IMR-90 (cell line): ENCODE measurements around the gene LRRTM4. TPM values are rescaled to one million over a fixed set of nuclear protein-coding genes. Genes with fewer than 3 reads are reported as not detected.

Experiments used
- ATAC-seq: fragments of 200-7000 bp; cut with Tn5 transposase; 2 replicates; pipeline ENCODE4 v1.9.1; 2020; ENCODE audit warnings: low read depth, mild to moderate bottlenecking, moderate library complexity
- BruUV-seq: library from RNA; stranded (reverse); fragments of 400-500 nt; replicated peaks from 2 replicates; lab custom pipeline; 2021; lab: Mats Ljungman, UMichigan
- CTCF ChIA-PET: fragments of 300-600 bp; formaldehyde crosslinking; extraction: SDS; loops from one replicate; lab custom pipeline; 2021; ENCODE audit warnings: antibody characterized with exemption; lab: Yijun Ruan, JAX
- POLR2A ChIA-PET: fragments of 300-600 bp; sonication (Branson Sonifier 250); formaldehyde crosslinking; loops from one replicate; lab custom pipeline; 2022; ENCODE audit warnings: antibody characterized with exemption; ENCODE audit not compliant: unreplicated experiment; lab: Charles Lee
- DNase-seq: peaks from one replicate; pipeline ENCODE4 v3.0.0; 2013
- H2AFZ ChIP-seq: replicated peaks from 2 replicates; pipeline ENCODE3; 2013; ENCODE audit warnings: low read length, mild to moderate bottlenecking; ENCODE audit not compliant: poor library complexity
- H2AK5ac ChIP-seq: 2 replicates; pipeline ENCODE4 v1.6.1; 2013; ENCODE audit warnings: low read depth, low read length, inconsistent platforms
- H2AK9ac ChIP-seq: replicated peaks from 2 replicates; pipeline ENCODE3; 2013; ENCODE audit warnings: mild to moderate bottlenecking, low read depth, low read length, moderate library complexity; ENCODE audit not compliant: poor library complexity
- H2BK120ac ChIP-seq: 2 replicates; pipeline ENCODE4 v1.6.1; 2013; ENCODE audit warnings: low read depth, low read length, inconsistent platforms
- H2BK15ac ChIP-seq: 3 replicates; pipeline ENCODE4 v1.6.1; 2013; ENCODE audit warnings: low read depth, low read length, inconsistent platforms
- H2BK20ac ChIP-seq: 2 replicates; pipeline ENCODE4 v1.6.1; 2013; ENCODE audit warnings: low read depth, mild to moderate bottlenecking, inconsistent platforms, low read length, moderate library complexity
- H2BK5ac ChIP-seq: 2 replicates; pipeline ENCODE4 v1.6.1; 2013; ENCODE audit warnings: mild to moderate bottlenecking, low read depth, low read length, inconsistent platforms; ENCODE audit not compliant: poor library complexity, severe bottlenecking
- H3K14ac ChIP-seq: replicated peaks from 2 replicates; pipeline ENCODE4 v1.6.1; 2013; ENCODE audit warnings: low read depth, low read length, inconsistent platforms
- H3K18ac ChIP-seq: 2 replicates; pipeline ENCODE4 v1.6.1; 2013; ENCODE audit warnings: low read depth, low read length, control low read depth
- H3K23ac ChIP-seq: 2 replicates; pipeline ENCODE4 v1.6.1; 2013; ENCODE audit warnings: low read depth, low read length, inconsistent platforms
- H3K27ac ChIP-seq: 2 replicates; pipeline ENCODE4 v1.5.1; 2013; ENCODE audit warnings: mild to moderate bottlenecking, control low read depth, low read length; ENCODE audit not compliant: insufficient read depth
- H3K27me3 ChIP-seq: 2 replicates; pipeline ENCODE4 v1.6.1; 2013; ENCODE audit warnings: low read length; ENCODE audit not compliant: control insufficient read depth, insufficient read depth
- H3K36me3 ChIP-seq: 2 replicates; pipeline ENCODE4 v1.6.1; 2013; ENCODE audit warnings: low read length, mixed read lengths; ENCODE audit not compliant: control insufficient read depth, insufficient read depth
- H3K4ac ChIP-seq: 2 replicates; pipeline ENCODE4 v1.6.1; 2013; ENCODE audit warnings: low read depth, low read length, inconsistent platforms
- H3K4me1 ChIP-seq: 2 replicates; pipeline ENCODE4 v1.6.1; 2013; ENCODE audit warnings: low read length, mixed read lengths; ENCODE audit not compliant: control insufficient read depth, insufficient read depth
- H3K4me2 ChIP-seq: 2 replicates; pipeline ENCODE4 v1.6.1; 2013; ENCODE audit warnings: low read depth, mild to moderate bottlenecking, control low read depth, low read length, moderate library complexity
- H3K4me3 ChIP-seq: 2 replicates; pipeline ENCODE4 v1.5.1; 2013; ENCODE audit warnings: low read depth, mild to moderate bottlenecking, control low read depth, low read length, moderate library complexity; ENCODE audit not compliant: insufficient read depth
- H3K56ac ChIP-seq: 2 replicates; pipeline ENCODE4 v1.6.1; 2013; ENCODE audit warnings: low read length, inconsistent platforms; ENCODE audit not compliant: insufficient read depth; ENCODE audit errors: extremely low read depth
- H3K79me1 ChIP-seq, 2 experiments: 2 replicates each; pipeline ENCODE4 v1.6.1; 2013; ENCODE audit warnings: low read length in 2 of 2, inconsistent platforms in 1 of 2, low read depth in 1 of 2
- H3K9ac ChIP-seq: 2 replicates; pipeline ENCODE4 v1.6.1; 2013; ENCODE audit warnings: low read depth, low read length, control low read depth
- H3K9me1 ChIP-seq: 2 replicates; pipeline ENCODE4 v1.6.1; 2013; ENCODE audit warnings: low read length, inconsistent platforms; ENCODE audit not compliant: insufficient read depth
- H3K9me3 ChIP-seq: 2 replicates; pipeline ENCODE4 v1.6.1; 2013; ENCODE audit warnings: low read length; ENCODE audit not compliant: control insufficient read depth, insufficient read depth
- H4K20me1 ChIP-seq: 2 replicates; pipeline ENCODE4 v1.6.1; 2013; ENCODE audit warnings: low read length, inconsistent platforms; ENCODE audit not compliant: insufficient read depth
- H4K5ac ChIP-seq: 2 replicates; pipeline ENCODE4 v1.6.1; 2013; ENCODE audit warnings: mild to moderate bottlenecking, low read depth, low read length, control low read depth
- H4K8ac ChIP-seq, 2 experiments: 2 replicates each; pipeline ENCODE4 v1.6.1; 2013; ENCODE audit warnings: low read depth in 2 of 2, low read length in 2 of 2, control low read depth in 1 of 2, inconsistent platforms in 1 of 2
- H4K91ac ChIP-seq: 2 replicates; pipeline ENCODE4 v1.6.1; 2013; ENCODE audit warnings: low read depth, low read length, inconsistent platforms; ENCODE audit not compliant: insufficient read depth
- BHLHE40 ChIP-seq: fragments of 150-350 bp; IDR thresholded peaks from 2 replicates; pipeline ENCODE4 v1.6.1; 2016; ENCODE audit warnings: mild to moderate bottlenecking, low read depth, low read length
- CHD1 ChIP-seq: IDR thresholded peaks from 2 replicates; pipeline ENCODE4 v1.6.1; 2012; ENCODE audit warnings: low read depth, low read length, improper control_type of control experiment
- FOS ChIP-seq: fragments of 150-350 bp; IDR thresholded peaks from 2 replicates; pipeline ENCODE4 v1.6.1; 2016; ENCODE audit warnings: low read depth, low read length
- MAFK ChIP-seq: IDR thresholded peaks from 2 replicates; pipeline ENCODE4 v1.6.1; 2012; ENCODE audit warnings: low read depth, low read length, improper control_type of control experiment
- MAZ ChIP-seq: IDR thresholded peaks from 2 replicates; pipeline ENCODE4 v1.6.1; 2012; ENCODE audit warnings: low read depth, mild to moderate bottlenecking, low read length, improper control_type of control experiment, moderate library complexity, borderline replicate concordance
- MXI1 ChIP-seq: IDR thresholded peaks from 2 replicates; pipeline ENCODE4 v1.6.1; 2012; ENCODE audit warnings: low read depth, mild to moderate bottlenecking, low read length, moderate library complexity, borderline replicate concordance
- POLR2A ChIP-seq: IDR thresholded peaks from 2 replicates; pipeline ENCODE4 v1.6.1; 2012; ENCODE audit warnings: mild to moderate bottlenecking, low read depth, low read length
- RAD21 ChIP-seq: IDR thresholded peaks from 2 replicates; pipeline ENCODE4 v1.6.1; 2012; ENCODE audit warnings: low read length, improper control_type of control experiment
- RCOR1 ChIP-seq: IDR thresholded peaks from 2 replicates; pipeline ENCODE4 v1.6.1; 2012; ENCODE audit warnings: mild to moderate bottlenecking, low read length, improper control_type of control experiment; ENCODE audit not compliant: insufficient replicate concordance
- RFX5 ChIP-seq: IDR thresholded peaks from 2 replicates; pipeline ENCODE4 v1.8.0; 2012; ENCODE audit warnings: low read depth, mild to moderate bottlenecking, low read length, moderate library complexity
- SMC3 ChIP-seq: fragments of 150-350 bp; IDR thresholded peaks from 2 replicates; pipeline ENCODE4 v1.6.1; 2016; ENCODE audit warnings: low read depth, mild to moderate bottlenecking, antibody characterized with exemption, low read length, moderate library complexity
- WGBS, 2 experiments: methylation state at CpG; one replicate each; pipeline versions ENCODE4 v1.1.5 to v1.1.7; 2013; ENCODE audit warnings: missing lambda C conversion rate in 2 of 2; ENCODE audit not compliant: insufficient read length in 1 of 2; ENCODE audit errors: extremely low coverage in 2 of 2; 5-methylcytosine and 5-hydroxymethylcytosine counted together
- dilution Hi-C: fragments of 300-500 bp; cut with HindIII; formaldehyde crosslinking; loops from one replicate; pipeline ENCODE4 v1.14.3; 2018; ENCODE audit warnings: low sequenced_read_pairs; ENCODE audit not compliant: unreplicated experiment
- in situ Hi-C: fragments of 300-500 bp; cut with MboI; formaldehyde crosslinking; loops from 3 replicates; pipeline ENCODE4 v1.14.3; 2019; ENCODE audit warnings: low sequenced_read_pairs, inconsistent platforms, mixed read lengths
- intact Hi-C: fragments of 100-400 bp; cut with micrococcal nuclease; formaldehyde crosslinking; loops from 2 replicates; pipeline ENCODE4 v1.10.0; 2022
- polyA plus RNA-seq, 3 experiments: library from polyadenylated mRNA; depleted of rRNA; stranded (reverse); fragments of >200 nt; gene quantifications; 2 replicates each; pipeline ENCODE4 v1.2.3, GENCODE V29; 2012; ENCODE audit warnings: low replicate concordance in 1 of 3
- total RNA-seq: library from RNA; depleted of rRNA; stranded (reverse); fragments of >200 nt; gene quantifications from 2 replicates; pipeline ENCODE4 v1.2.3, GENCODE V29; 2012
- TF ChIP-seq, protein P1 (sequence below): conservative IDR thresholded peaks from 2 replicates; pipeline ENCODE4 v1.5.1; 2012; ENCODE audit warnings: mild to moderate bottlenecking, low read depth, low read length, improper control_type of control experiment
- TF ChIP-seq, protein P2 (sequence below): fragments of 150-350 bp; IDR thresholded peaks from 2 replicates; pipeline ENCODE4 v1.6.1; 2017; ENCODE audit warnings: mild to moderate bottlenecking, antibody characterized with exemption, low read length, low read depth

LRRTM4 gene
- total and polyA plus RNA-seq, 2 of the 4 experiments (the other 2 are of a cell fraction), result not detected

DNA sequence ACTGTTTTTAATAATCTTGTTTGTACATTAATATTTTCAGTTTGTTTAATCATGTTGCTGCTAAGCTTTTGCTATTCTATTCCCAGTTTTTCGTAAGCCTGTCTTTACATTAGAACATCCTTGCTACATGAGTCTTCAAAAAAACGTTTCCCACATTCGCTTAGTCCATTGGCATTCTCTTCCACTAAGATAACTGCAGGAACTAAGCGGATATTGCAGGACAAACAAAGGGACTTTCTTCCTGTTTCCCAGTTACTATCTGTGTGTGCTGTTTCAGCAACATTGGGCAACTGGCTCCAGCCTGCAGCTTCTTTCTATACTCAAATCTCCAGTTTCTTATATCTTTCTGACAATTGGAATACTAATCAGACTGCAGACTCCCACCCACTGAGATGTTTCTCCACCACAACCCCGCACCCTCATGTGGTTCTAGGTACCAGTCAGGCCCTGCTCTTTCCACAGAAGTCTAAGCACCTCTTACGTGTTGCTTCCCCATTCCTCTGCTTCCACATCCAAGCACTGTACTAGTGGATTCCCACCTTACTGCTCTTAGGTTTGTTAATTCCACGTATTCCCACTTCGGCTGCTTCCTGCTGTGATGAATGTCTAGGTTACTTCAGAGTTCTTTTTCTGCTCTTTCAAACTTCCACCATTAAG is 420.3 kb downstream of the LRRTM4 start:
- dilution Hi-C loops, result no loop called here
- no peak overlapping the region for H3K14ac ChIP-seq

More for the DNA sequence above, 420.3 kb downstream of the LRRTM4 start:
- Histone ChIP-seq H3K79me1 (no peaks in the 10 kb centered on the region), H2BK120ac (no peak overlapping the region), H3K27me3 (no peaks in the 10 kb centered on the region), H4K91ac (no peak overlapping the region), H3K9me1 (no peaks in the 10 kb centered on the region), H2BK15ac (no peak overlapping the region), H3K56ac (no peak overlapping the region), H4K20me1 (no peaks in the 10 kb centered on the region), H2AK5ac (no peak overlapping the region), H3K4me3 (no peak overlapping the region), H2AFZ (no peak overlapping the region), H3K23ac (no peak overlapping the region), H3K36me3 (no peaks in the 10 kb centered on the region), H3K9ac (no peak overlapping the region), H3K4ac (no peak overlapping the region), H2AK9ac (no peak overlapping the region), H3K27ac (no peak overlapping the region), H3K18ac (no peak overlapping the region), H3K4me1 (no peaks in the 10 kb centered on the region), H2BK20ac (no peak overlapping the region), H2BK5ac (no peak overlapping the region), H4K5ac (no peak overlapping the region), H3K9me3 (no peaks in the 10 kb centered on the region), H4K8ac (no peak overlapping the region), H3K4me2 (no peak overlapping the region)
- CTCF ChIA-PET, result no interaction called here
- POLR2A ChIA-PET, result no interaction called here
- 60% methylated on average over 1 of the region's 8 CpGs; no CpG with 5 or more reads in 1 of the 2 experiments for WGBS, 2 experiments
- intact Hi-C loops, result no loop called here
- TF ChIP-seq SMC3 (no peak), RCOR1 (no peak), MXI1 (no peak), RFX5 (no peak), POLR2A (no peak), BHLHE40 (no peak), FOS (no peak), CHD1 (no peak), MAFK (no peak), RAD21 (no peak), MAZ (no peak)
- TF ChIP-seq, protein P1, sequence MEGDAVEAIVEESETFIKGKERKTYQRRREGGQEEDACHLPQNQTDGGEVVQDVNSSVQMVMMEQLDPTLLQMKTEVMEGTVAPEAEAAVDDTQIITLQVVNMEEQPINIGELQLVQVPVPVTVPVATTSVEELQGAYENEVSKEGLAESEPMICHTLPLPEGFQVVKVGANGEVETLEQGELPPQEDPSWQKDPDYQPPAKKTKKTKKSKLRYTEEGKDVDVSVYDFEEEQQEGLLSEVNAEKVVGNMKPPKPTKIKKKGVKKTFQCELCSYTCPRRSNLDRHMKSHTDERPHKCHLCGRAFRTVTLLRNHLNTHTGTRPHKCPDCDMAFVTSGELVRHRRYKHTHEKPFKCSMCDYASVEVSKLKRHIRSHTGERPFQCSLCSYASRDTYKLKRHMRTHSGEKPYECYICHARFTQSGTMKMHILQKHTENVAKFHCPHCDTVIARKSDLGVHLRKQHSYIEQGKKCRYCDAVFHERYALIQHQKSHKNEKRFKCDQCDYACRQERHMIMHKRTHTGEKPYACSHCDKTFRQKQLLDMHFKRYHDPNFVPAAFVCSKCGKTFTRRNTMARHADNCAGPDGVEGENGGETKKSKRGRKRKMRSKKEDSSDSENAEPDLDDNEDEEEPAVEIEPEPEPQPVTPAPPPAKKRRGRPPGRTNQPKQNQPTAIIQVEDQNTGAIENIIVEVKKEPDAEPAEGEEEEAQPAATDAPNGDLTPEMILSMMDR, result no peak
- TF ChIP-seq, protein P2, sequence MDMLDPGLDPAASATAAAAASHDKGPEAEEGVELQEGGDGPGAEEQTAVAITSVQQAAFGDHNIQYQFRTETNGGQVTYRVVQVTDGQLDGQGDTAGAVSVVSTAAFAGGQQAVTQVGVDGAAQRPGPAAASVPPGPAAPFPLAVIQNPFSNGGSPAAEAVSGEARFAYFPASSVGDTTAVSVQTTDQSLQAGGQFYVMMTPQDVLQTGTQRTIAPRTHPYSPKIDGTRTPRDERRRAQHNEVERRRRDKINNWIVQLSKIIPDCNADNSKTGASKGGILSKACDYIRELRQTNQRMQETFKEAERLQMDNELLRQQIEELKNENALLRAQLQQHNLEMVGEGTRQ, result no peak
- in situ Hi-C loops, result no loop called here
- ATAC-seq, result no peak
- no peak for DNase-seq
- no TSS peak for BruUV-seq
